T-helper 17 cell (primary cell): ENCODE data around the gene AGR3. TPM values are rescaled to one million over a fixed set of nuclear protein-coding genes. Genes with fewer than 3 reads are reported as not detected.

Experiments used
- ATAC-seq: fragments of 150-1000 bp; cut with Tn5 transposase; 2 replicates; pipeline ENCODE4 v1.10.0; 2021; ENCODE audit warnings: mild to moderate bottlenecking, moderate library complexity
- DNase-seq, 3 donors: peaks; one replicate each; pipeline versions ENCODE4 v3.0.0 to v3.0.0-alpha.2; 2020 to 2021
- H3K9me3 ChIP-seq: one replicate; pipeline ENCODE4 v1.7.0; 2013; ENCODE audit warnings: low read length, mild to moderate bottlenecking; ENCODE audit not compliant: control insufficient read depth, poor library complexity, severe bottlenecking
- H3K27ac Mint-ChIP-seq: one replicate; pipeline ENCODE4 v1.8.0; 2022; ENCODE audit warnings: mild to moderate bottlenecking, moderate library complexity, mixed read lengths
- H3K27me3 Mint-ChIP-seq: one replicate; pipeline ENCODE4 v1.8.0; 2022; ENCODE audit warnings: mixed read lengths
- H3K36me3 Mint-ChIP-seq: one replicate; pipeline ENCODE4 v1.8.0; 2022; ENCODE audit warnings: low read depth, mixed read lengths
- H3K4me1 Mint-ChIP-seq: one replicate; pipeline ENCODE4 v1.8.0; 2022; ENCODE audit warnings: mild to moderate bottlenecking, mixed read lengths
- H3K4me3 Mint-ChIP-seq: one replicate; pipeline ENCODE4 v1.8.0; 2022; ENCODE audit warnings: mild to moderate bottlenecking, moderate library complexity, mixed read lengths
- total RNA-seq, 4 donors: library from RNA in 2 of 4; stranded (reverse) in 2 of 4; gene quantifications; one replicate each; pipeline ENCODE4 v1.2.3 and lab custom pipeline; 2022 to 2026

AGR3 gene
- not detected for total RNA-seq
- total RNA-seq (lab: John Stamatoyannopoulos, UW): 0 reads per million in 2 donors

GRCh38 chr7:16881844-16882243 is at the start of gene AGR3:
Gene AGR3, minus strand, starts transcription at chr7:16881983. Its CDS starts 3,365 bp downstream, at chr7:16878618.
- H3K27ac Mint-ChIP-seq: no peak within 1 kb of the TSS
- DNase-seq (no peak), ATAC-seq (no peak)
- H3K4me1 Mint-ChIP-seq: no peaks in the 10 kb centered on the region
- peaks cover 5% of the 10 kb centered on the region for H3K27me3 Mint-ChIP-seq
- no peaks in the 10 kb centered on the region for H3K9me3 ChIP-seq
- H3K36me3 Mint-ChIP-seq: no peaks in the 10 kb centered on the region
- H3K4me3 Mint-ChIP-seq: no peak within 1 kb of the TSS

- Mint-ChIP-seq H3K27ac (peak overlapping the region; percentile 39), H3K36me3 (peaks cover 2% of the 10 kb centered on the region), H3K4me3 (peak overlapping the region; percentile 68), H3K4me1 (peaks cover 42% of the 10 kb centered on the region), H3K27me3 (no peaks in the 10 kb centered on the region)
- H3K9me3 ChIP-seq: no peaks in the 10 kb centered on the region
- ATAC-seq: peak; percentile 28
- no peak for DNase-seq
Observed at GRCh38 chr7:16930946-16931345, 49.2 kb upstream of the AGR3 start.

DNA sequence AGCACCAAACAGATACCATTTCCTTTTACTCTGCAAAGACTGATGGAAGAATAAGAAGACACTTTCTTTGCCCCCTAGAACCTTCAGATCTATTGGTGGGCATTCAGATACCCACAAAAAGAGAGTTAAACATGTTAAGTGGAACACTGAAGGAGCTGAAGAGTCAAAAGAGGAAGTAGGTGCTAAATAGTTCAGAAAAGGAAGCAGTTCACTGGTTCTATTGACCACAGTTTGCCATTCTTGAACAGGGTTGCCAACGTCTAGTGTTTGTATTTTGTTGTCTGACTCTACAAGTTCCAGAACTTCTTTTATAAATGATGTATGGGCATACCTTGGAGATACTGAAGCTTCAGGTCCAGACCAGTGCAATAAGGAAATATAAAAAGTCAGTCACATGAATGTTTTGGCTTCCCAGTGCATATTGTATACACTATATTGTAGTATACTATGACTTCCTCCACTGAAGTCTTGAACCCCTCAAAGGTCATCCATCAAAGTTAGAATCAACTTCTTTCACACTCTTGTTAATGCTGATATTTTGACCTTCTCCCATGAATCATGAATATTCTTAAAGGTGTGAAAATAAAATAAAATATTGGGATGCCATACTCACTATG is 47.5 kb upstream of the AGR3 start:
- Mint-ChIP-seq H3K4me3 (no peak overlapping the region), H3K27me3 (no peaks in the 10 kb centered on the region), H3K36me3 (peaks cover 2% of the 10 kb centered on the region), H3K27ac (peak overlapping the region; percentile 39), H3K4me1 (peaks cover 38% of the 10 kb centered on the region)
- ATAC-seq: no peak
- no peaks in the 10 kb centered on the region for H3K9me3 ChIP-seq
- no peak for DNase-seq

DNA sequence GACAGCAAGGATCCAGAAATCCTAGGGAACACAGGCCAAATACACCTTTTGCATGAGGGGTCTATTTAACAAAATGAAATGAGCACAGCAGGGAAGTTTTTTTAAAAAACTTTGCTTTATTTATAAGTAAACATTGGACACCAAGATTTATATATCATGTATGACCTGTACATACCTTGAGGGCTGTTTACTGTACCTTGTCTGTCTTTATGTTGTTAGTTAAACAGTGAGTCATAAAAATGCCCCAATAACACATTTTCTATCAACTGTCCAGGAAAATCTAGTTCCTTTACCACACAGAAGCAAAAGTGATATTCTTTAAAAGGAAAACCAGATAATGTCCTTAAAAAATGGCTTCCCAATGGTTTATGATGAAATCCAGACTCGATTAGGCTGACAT is 45.1 kb upstream of the AGR3 start:
- no peak for ATAC-seq
- Mint-ChIP-seq H3K36me3 (peaks cover 2% of the 10 kb centered on the region), H3K27ac (no peak overlapping the region), H3K4me1 (peaks cover 25% of the 10 kb centered on the region), H3K4me3 (no peak overlapping the region), H3K27me3 (no peaks in the 10 kb centered on the region)
- no peak for DNase-seq
- H3K9me3 ChIP-seq: no peaks in the 10 kb centered on the region

DNA sequence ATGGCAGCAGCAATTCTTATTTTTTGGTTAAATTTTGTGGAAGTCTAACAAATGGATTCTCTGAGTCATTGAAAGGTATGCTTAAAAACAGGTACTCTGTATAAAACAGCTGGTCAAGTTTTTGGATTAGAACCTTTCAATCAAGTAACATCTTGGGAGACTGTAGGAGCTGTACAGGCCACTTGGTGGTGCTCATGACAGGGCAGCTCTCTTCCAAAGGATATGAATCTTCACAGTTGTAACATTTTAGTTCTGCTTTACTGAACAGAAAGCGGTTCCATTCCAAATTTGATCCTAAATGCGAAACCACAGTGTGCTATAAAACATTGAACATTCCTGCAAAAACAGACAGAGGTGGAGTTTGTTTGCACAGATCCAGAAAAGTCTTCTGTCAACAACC is 44.5 kb upstream of the AGR3 start:
- Mint-ChIP-seq H3K36me3 (peaks cover under 1% of the 10 kb centered on the region), H3K4me3 (no peak overlapping the region), H3K4me1 (peaks cover 22% of the 10 kb centered on the region), H3K27me3 (no peaks in the 10 kb centered on the region), H3K27ac (no peak overlapping the region)
- no peak for DNase-seq
- no peak for ATAC-seq
- H3K9me3 ChIP-seq: no peaks in the 10 kb centered on the region

GRCh38 chr7:16925609-16926008 is 43.8 kb upstream of the AGR3 start:
- H3K4me3 Mint-ChIP-seq: no peak overlapping the region
- H3K27ac Mint-ChIP-seq: no peak overlapping the region
- H3K9me3 ChIP-seq: no peaks in the 10 kb centered on the region
- H3K4me1 Mint-ChIP-seq: peaks cover 15% of the 10 kb centered on the region
- DNase-seq: no peak
- H3K27me3 Mint-ChIP-seq: no peaks in the 10 kb centered on the region
- no peaks in the 10 kb centered on the region for H3K36me3 Mint-ChIP-seq
- no peak for ATAC-seq

GRCh38 chr7:16923019-16923418 is 41.2 kb upstream of the AGR3 start:
- Mint-ChIP-seq H3K4me3 (no peak overlapping the region), H3K4me1 (peaks cover 2% of the 10 kb centered on the region), H3K36me3 (no peaks in the 10 kb centered on the region), H3K27me3 (no peaks in the 10 kb centered on the region), H3K27ac (peak overlapping the region; percentile 53)
- no peak for ATAC-seq
- H3K9me3 ChIP-seq: no peaks in the 10 kb centered on the region
- no peak for DNase-seq

DNA sequence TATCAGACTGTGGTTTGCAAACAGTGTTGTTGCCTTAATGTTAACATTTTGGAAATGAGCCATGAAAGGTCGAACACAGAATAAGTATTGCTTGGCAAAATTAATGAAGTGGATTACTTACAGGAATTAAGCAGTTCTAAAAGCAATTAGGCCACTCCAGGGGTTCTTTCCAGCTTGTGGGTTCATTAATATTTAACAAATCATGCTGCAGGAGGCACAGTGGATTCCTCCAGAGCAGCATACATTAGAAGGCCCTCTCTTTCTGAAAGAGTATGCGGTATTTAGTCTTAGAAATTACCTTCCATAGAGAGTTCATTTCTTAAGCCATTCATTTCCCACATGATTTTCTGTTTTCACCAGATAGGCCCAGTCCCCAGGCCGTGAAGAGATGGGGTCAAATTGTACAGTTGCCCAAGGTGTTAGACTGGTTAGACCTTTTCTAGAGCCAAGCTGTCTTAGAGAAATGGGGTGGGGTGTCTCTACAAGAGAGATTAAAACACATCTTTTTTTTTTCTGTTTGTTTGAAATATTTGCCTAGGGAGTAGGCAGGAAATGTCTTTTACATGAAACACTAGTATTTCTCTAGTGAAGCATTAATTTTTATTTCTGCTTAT is 40.0 kb upstream of the AGR3 start:
- Mint-ChIP-seq H3K4me3 (no peak overlapping the region), H3K27me3 (no peaks in the 10 kb centered on the region), H3K4me1 (no peaks in the 10 kb centered on the region), H3K36me3 (no peaks in the 10 kb centered on the region), H3K27ac (no peak overlapping the region)
- no peaks in the 10 kb centered on the region for H3K9me3 ChIP-seq
- no peak for DNase-seq
- ATAC-seq: no peak

- Mint-ChIP-seq H3K4me3 (no peak overlapping the region), H3K4me1 (no peaks in the 10 kb centered on the region), H3K36me3 (no peaks in the 10 kb centered on the region), H3K27ac (no peak overlapping the region), H3K27me3 (no peaks in the 10 kb centered on the region)
- ATAC-seq (no peak), DNase-seq (no peak)
- no peaks in the 10 kb centered on the region for H3K9me3 ChIP-seq
Observed at GRCh38 chr7:16921151-16921550, 39.4 kb upstream of the AGR3 start.

DNA sequence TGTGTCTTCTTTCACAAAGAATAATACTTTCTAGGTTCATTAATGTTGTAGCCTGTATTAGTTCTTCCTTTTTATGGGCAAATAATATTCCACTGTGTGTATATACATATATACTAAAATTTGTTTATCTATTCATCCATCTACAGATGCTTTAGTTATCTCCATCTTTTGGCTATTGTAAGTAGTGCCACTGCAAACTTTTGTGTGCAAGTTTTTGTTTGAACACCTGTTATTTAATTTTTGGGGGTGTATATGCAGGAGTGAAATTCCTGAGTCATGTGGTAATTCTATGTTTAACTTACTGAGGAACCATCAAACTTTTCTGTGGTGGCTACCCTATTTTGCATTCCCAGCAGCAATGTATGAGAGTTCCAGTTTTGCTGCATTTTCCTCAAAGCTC is 37.7 kb upstream of the AGR3 start:
- H3K27ac Mint-ChIP-seq: no peak overlapping the region
- ATAC-seq (no peak), DNase-seq (no peak)
- H3K9me3 ChIP-seq: no peaks in the 10 kb centered on the region
- no peak overlapping the region for H3K4me3 Mint-ChIP-seq
- no peaks in the 10 kb centered on the region for H3K4me1 Mint-ChIP-seq
- H3K36me3 Mint-ChIP-seq: no peaks in the 10 kb centered on the region
- peaks cover 7% of the 10 kb centered on the region for H3K27me3 Mint-ChIP-seq

DNA sequence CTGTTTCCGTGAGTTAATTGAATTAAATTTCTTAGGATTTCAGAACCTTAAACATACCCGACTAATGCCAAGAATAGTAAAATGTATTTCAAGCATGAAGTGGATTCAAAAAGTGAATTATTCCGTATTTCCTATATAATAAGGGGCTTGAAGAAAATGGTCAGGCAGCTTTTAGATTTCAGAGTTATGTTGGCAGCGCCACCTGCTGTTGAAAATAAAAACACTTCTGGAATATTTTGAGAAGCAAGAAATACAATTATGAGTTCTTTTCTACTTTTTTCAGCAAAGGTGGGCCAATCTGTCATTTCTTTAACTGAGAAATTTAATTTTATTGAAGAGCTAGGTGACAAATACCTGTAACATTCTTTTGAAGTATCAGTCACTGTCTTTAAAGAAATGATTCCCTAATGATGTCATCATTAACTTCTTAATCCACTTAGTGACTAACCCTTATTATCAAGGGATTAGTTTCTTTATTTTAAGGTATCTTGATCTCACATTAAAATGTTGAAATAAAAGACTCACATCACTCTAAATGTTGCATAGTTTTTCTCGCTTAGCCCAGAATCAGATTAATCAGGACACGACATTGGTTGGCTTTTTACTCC is 36.6 kb upstream of the AGR3 start:
- no peaks in the 10 kb centered on the region for H3K36me3 Mint-ChIP-seq
- H3K9me3 ChIP-seq: no peaks in the 10 kb centered on the region
- ATAC-seq: no peak
- no peak overlapping the region for H3K4me3 Mint-ChIP-seq
- peaks cover 9% of the 10 kb centered on the region for H3K27me3 Mint-ChIP-seq
- no peaks in the 10 kb centered on the region for H3K4me1 Mint-ChIP-seq
- H3K27ac Mint-ChIP-seq: no peak overlapping the region
- no peak for DNase-seq

- H3K4me1 Mint-ChIP-seq: no peaks in the 10 kb centered on the region
- DNase-seq: no peak
- H3K36me3 Mint-ChIP-seq: no peaks in the 10 kb centered on the region
- no peak for ATAC-seq
- peaks cover 9% of the 10 kb centered on the region for H3K27me3 Mint-ChIP-seq
- no peak overlapping the region for H3K27ac Mint-ChIP-seq
- H3K4me3 Mint-ChIP-seq: no peak overlapping the region
- H3K9me3 ChIP-seq: no peaks in the 10 kb centered on the region
Observed at GRCh38 chr7:16916738-16917137, 35.0 kb upstream of the AGR3 start.

DNA sequence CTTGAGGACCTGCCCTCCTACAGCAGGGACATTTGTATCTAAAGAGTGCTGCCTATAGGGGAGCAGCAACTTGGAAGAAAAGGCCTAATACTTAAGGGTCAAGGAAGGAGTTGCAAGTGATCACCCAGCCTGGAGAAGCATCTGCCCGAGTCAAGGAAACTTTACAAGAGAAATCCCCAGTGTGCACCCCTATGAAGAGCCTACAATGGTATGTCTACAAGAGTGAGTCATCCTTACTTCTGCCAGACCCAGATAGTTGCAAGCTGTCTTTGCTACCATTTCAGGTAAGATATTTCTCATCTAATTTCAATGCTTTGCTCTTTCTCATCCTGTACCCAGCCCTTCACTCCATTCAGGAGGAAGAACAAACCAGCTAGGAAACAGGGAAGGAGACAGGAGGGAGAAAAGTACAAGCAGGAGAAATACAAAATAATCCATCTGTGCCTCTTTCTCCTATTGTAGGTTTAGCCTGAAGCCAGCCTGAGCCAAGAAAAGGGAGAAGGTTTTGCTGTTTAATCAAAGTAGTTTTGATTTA is 34.4 kb upstream of the AGR3 start:
- no peaks in the 10 kb centered on the region for H3K9me3 ChIP-seq
- H3K27me3 Mint-ChIP-seq: peaks cover 9% of the 10 kb centered on the region
- H3K27ac Mint-ChIP-seq: no peak overlapping the region
- H3K4me1 Mint-ChIP-seq: no peaks in the 10 kb centered on the region
- DNase-seq (no peak), ATAC-seq (no peak)
- H3K4me3 Mint-ChIP-seq: no peak overlapping the region
- no peaks in the 10 kb centered on the region for H3K36me3 Mint-ChIP-seq
